NCI-H1694 treated with DMSO at 0.1 percent for 48 hours (cell line): Measurements from ENCODE around the gene CRKL.
A peak's percentile ranks its signal among the peaks of the same experiment; 100 is the strongest.
"Not testable (repeated sequence)": the region's sequence is repeated elsewhere in the genome, so short reads cannot be mapped to it uniquely, and the experiment has no call there.

Source experiments
- DNase-seq: peaks from one replicate; lab custom pipeline; 2025; lab: John Stamatoyannopoulos, UW

The CRKL gene

DNA sequence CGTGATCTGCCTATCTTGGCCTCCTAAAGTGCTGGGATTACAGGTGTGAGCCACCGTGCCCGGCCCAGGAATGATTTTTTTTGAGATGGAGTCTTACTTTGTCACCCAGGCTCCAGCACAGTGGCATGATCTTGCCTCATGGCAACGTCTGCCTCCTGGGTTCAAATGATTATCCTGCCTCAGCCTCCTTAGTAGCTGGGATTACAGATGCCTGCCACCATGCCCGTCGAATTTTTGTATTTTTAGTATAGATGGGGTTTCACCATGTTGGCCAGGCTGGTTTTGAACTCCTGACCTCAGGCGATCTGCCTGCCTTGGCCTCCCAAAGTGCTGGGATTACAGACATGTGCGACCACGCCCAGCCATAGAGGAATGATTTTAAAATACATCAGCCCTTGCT lies 17.8 kb downstream of the CRKL start:
- DNase-seq, result not testable (repeated sequence)

- not testable (repeated sequence) for DNase-seq
Observed at GRCh38 chr22:20935780-20936539, 18.8 kb downstream of the CRKL start.

DNA sequence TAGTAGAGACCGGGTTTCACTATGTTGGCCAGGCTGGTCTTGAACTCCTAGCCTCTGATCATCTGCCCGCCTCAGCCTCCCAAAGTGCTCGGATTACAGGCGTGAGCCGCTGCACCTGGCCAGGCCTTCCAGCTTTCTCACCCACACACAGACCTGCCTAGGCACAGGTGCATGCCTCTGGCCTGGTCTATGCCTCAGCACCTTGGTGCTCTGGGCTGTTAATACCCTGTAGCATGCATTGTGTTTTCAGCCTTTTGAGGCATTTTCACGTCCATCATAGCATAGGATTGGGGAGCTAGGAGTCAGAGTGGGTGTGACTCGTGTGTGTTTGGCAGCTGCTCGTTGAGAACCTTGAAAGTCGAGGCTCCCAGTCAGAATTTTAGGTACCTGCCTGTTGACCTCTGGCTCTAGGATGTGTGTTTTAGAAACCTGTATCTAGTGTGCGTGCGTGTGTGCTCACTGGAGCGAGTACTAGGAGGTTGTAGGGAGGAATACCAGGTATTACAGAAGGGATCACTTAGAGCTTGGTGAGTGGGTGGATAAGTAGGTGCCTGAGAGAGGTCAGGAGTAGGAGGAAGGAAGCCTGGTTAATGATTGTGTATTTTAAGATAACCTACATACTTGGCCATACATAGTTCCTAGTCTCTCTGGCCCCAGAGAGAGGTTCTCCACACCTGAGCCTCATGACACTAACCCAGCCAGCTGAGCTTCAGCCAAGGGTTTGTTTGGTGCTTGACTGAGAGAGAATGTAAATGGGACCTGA lies 20.0 kb downstream of the CRKL start:
- no peak for DNase-seq

- DNase-seq, result no peak
Observed at GRCh38 chr22:20937794-20938671, 20.8 kb downstream of the CRKL start.

GRCh38 chr22:20939457-20940185 lies 22.4 kb downstream of the CRKL start:
- DNase-seq, result not testable (repeated sequence)

DNA sequence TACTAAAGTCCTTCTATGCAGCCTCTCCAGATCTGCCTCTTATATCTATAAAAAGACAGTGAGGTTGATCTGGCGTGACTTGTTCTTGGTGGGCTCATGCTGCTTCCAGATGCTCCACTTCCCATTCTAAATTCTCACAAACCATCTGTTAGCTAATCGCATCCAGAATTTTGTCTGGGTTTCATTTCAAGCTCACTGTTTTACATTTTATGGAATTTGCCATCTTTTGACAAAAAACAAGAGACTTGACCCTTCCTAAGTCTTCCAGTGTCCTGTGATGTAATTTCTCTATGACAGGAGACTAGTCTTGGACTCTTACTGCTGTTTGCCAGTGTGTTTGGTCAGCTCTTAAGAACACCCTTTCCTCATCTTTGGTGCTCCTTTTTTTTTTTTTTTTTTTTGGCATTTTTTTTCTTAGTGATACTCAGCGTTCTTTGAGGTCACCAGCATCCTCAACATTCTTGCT lies 23.0 kb downstream of the CRKL start:
- peak; percentile 58 for DNase-seq

GRCh38 chr22:20940904-20941385 lies 23.7 kb downstream of the CRKL start:
- DNase-seq, result no peak

DNA sequence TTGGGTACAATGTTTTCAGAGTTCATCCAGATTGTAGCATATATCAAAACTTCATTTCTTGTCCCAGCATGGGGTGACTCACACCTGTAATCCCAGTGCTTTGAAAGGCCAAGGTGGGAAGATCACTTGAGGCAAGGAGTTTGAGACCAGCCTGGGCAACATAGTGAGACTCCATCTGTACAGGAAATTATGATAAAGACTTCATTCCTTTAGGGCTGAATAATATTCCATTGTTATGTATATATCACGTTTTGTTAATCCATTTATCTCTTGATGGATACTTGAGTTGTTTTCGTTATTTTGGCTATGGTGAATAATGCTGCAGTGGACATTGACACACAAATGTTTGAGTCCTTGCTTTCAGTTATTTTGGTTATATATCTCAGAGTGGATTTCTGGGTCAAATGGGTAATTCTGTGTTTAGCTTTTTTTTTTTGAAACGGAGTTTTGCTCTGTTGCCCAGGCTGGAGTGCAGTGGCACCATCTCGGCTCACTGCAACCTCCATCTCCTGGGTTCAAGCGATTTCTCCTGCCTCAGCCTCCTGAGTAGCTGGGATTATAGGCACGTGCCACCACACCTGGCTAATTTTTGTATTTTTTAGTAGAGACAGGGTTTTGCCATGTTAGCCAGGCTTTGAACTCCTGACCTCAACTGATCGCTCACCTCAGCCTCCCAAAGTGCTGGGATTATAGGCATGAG lies 25.1 kb downstream of the CRKL start:
- DNase-seq, result not testable (repeated sequence)

GRCh38 chr22:20943104-20943933 lies 26.1 kb downstream of the CRKL start:
- DNase-seq, result no peak

DNA sequence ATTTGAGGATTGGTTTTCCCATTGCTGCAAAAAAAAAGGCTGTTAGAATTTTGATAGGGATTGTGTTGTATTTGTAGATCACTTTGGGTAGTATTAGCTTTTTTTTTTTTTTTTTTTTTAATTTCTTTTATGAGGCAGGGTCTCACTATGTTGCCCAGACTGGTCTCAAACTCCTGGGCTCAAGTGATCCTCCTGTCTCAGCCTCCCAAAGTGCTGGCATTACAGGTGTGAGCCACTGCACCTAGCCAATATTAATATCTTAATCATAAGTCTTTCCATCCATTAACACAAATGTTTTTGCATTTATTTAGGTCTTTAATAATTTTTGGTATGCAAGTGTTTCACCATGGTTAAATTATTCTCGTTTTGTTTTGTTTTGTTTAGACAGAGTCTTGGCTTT lies 26.8 kb downstream of the CRKL start:
- no peak for DNase-seq

DNA sequence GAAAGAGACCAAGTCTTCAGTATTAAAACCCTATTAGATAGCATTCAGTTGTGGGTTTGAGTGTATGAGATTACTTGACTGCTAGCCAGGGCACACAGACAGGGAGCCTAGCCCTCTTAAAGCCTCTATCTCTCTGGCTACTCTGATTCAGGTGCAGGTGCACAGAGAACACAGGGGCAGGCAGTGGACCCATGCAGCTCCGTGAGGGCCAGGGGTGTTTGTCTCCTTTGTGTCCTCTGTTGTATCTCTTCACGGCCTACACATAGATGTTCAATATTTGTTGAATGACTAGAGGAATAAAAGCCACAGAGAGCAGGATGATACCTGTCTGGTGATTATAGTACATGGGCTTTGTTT lies 28.3 kb downstream of the CRKL start:
- DNase-seq, result no peak

DNA sequence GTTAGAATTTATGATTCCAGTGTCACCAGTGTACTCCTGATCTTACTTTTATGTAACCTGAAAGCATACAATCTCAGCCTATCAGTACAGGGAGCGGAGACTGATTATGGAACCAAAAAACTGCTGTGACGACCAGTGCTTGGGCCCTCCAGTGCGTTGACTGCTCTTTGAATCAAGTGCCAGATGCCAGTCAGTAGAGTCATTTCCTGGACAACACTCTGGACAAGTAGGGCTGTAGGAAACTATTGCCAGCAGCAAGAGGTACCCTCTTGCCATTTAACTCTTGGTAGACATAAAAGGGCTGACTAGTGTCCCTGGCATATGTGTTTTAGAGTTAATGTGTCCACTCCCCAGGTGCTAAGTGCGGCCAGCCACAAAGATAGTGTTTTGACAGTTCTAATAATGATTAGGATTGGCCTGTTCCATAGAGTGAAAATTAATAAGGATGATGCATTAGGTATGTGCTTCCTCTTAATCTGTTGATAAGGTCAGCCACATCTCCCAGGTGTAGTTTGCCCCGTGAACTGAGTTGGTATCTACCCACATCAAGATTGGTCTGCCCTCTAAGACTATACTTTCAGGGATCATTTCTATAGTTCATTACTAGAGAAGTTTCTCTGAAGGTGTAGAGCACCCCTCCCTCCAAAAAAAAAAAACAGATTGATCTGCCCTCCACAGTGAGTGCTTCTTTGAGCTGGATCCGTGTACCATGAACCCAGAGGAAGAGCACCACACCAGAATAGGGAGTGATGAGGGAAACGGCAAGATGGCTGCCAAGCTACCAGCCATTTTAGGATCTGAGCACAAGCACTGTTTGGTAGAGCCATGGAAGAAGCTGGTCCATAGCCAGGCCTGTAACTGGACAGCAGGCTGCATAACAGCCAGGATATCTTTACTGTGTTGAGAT lies 29.1 kb downstream of the CRKL start:
- no peak for DNase-seq

GRCh38 chr22:20946991-20947390 lies 29.8 kb downstream of the CRKL start:
- no peak for DNase-seq

GRCh38 chr22:20948450-20948849 lies 31.2 kb downstream of the CRKL start:
- DNase-seq, result no peak

DNA sequence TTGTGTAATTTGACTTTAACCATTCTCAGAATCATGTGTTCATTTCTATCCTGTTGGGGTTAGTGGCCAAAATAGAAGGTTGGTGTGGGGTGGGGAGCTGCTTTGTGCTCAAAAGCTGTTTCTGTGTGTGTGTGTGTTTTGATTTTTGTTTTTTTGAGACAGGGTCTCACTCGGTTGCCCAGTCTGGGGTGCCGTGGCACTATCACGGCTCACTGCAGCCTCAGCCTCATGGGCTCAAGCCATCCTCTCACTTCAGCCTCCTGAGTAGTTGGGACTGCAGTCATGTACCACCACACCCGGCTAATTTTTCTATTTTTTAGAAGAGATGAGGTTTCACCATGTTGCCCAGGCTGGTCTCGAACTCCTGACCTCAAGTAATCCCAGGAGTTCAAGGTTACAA lies 31.8 kb downstream of the CRKL start:
- no peak for DNase-seq

GRCh38 chr22:20949698-20950183 lies 32.5 kb downstream of the CRKL start:
- DNase-seq, result no peak

GRCh38 chr22:20951151-20951931 lies 34.1 kb downstream of the CRKL start:
- no peak for DNase-seq

GRCh38 chr22:20951932-20952380 lies 34.7 kb downstream of the CRKL start:
- no peak for DNase-seq
